Activated CD4-positive, alpha-beta T cell treated with anti-CD3 and anti-CD28 coated beads, Interleukin-2, amount 10 ng/mL, durations not matched to agents 7 days and 5 days (primary cell): ENCODE data around the gene OVOL3. TPM values are rescaled to one million over a fixed set of nuclear protein-coding genes. Genes with fewer than 3 reads are reported as not detected.

ENCODE experiments used
- total RNA-seq, 2 experiments: library from RNA; stranded (reverse); gene quantifications; one replicate each; pipeline ENCODE4 v1.2.3, GENCODE V29; 2021

The OVOL3 gene
- total RNA-seq, 2 experiments from 2014 or later = not detected

Other genes with a start within 250 kb of the OVOL3 start
- under 1 TPM; 0.42 to 0.79 TPM for gene APLP1, start 242.6 kb upstream of the OVOL3 start, total RNA-seq
- 10 to 100 TPM; 36.9 to 47.5 TPM for gene NFKBID, start 210.6 kb upstream of the OVOL3 start, total RNA-seq
- 100 to 1,000 TPM; 117 to 137 TPM for gene HCST, start 208.6 kb upstream of the OVOL3 start, total RNA-seq
- gene TYROBP, start 202.8 kb upstream of the OVOL3 start, total RNA-seq = not detected
- 10 to 100 TPM; 12.3 to 13.5 TPM for gene LRFN3, start 174.8 kb upstream of the OVOL3 start, total RNA-seq
- 10 to 100 TPM; 15.6 to 16.8 TPM for gene SDHAF1, start 116.0 kb upstream of the OVOL3 start, total RNA-seq
- gene SYNE4, start 102.3 kb upstream of the OVOL3 start, total RNA-seq = 1 to 10 TPM; 1.8 to 2.4 TPM
- 10 to 100 TPM; 38.2 to 43.0 TPM for gene ALKBH6, start 96.9 kb upstream of the OVOL3 start, total RNA-seq
- gene CLIP3, start 78.3 kb upstream of the OVOL3 start, total RNA-seq = 1 to 10 TPM in 1 of 2 experiments, under 1 TPM in 1; 0.75 to 1.4 TPM
- gene THAP8, start 56.9 kb upstream of the OVOL3 start, total RNA-seq = 1 to 10 TPM; 6.1 to 7.0 TPM
- 10 to 100 TPM; 33.4 to 37.1 TPM for gene WDR62, start 56.2 kb upstream of the OVOL3 start, total RNA-seq
- 10 to 100 TPM; 51.2 to 56.4 TPM for gene POLR2I, start 3.7 kb downstream of the OVOL3 start, total RNA-seq
- 100 to 1,000 TPM; 195 to 197 TPM for gene TBCB, start 4.3 kb downstream of the OVOL3 start, total RNA-seq
- gene CAPNS1, start 28.9 kb downstream of the OVOL3 start, total RNA-seq = 100 to 1,000 TPM; 449 to 519 TPM
- gene COX7A1, start 41.3 kb downstream of the OVOL3 start, total RNA-seq = not detected
- 1 to 10 TPM; 2.7 to 3.3 TPM for gene ZNF565, start 103.5 kb downstream of the OVOL3 start, total RNA-seq
- 10 to 100 TPM; 59.5 to 65.0 TPM for gene ZNF146, start 104.0 kb downstream of the OVOL3 start, total RNA-seq